ENCODE results near the gene FCRL4. TPM values are rescaled to one million over a fixed set of nuclear protein-coding genes. Genes with fewer than 3 reads are reported as not detected.

Gene FCRL4
- total and polyA plus RNA-seq, 2 donors (not counting 3 experiments of a cell fraction or from before 2014, with no cell fraction given), result not detected

- CTCF ChIA-PET, result no interaction called here
- DNase-seq (ENCODE audit: low read depth, low spot score), result no peak
- no peak overlapping the region for H2AFZ ChIP-seq (ENCODE audit: low read depth, low read length)
- H3K36me3 ChIP-seq (ENCODE audit: control insufficient read depth in 2 of 2, extremely low read depth in 1 of 2, insufficient read depth in 2 of 2, low read length in 2 of 2), result no peaks in the 10 kb centered on the region
- H3K9ac ChIP-seq (replicated peaks; ENCODE audit: extremely low read depth, insufficient read depth, low read length), result no peak overlapping the region
- intact Hi-C loops (cut with micrococcal nuclease), result no loop called here
- BruUV-seq (replicated peaks), result no TSS peak
- no peaks in the 10 kb centered on the region for H3K9me1 ChIP-seq (replicated peaks; ENCODE audit: control insufficient read depth, extremely low read depth, insufficient read depth, low read length)
- POLR2A ChIA-PET, result no interaction called here
- H3K27me3 ChIP-seq (ENCODE audit: control insufficient read depth in 2 of 2, insufficient read depth in 2 of 2, low read length in 2 of 2), result no peaks in the 10 kb centered on the region
- no peak for FAIRE-seq
- no peaks in the 10 kb centered on the region for H3K79me2 ChIP-seq (ENCODE audit: control insufficient read depth, insufficient read depth, low read length)
- H4K20me1 ChIP-seq (replicated peaks; ENCODE audit: control insufficient read depth, extremely low read depth, insufficient read depth, low read length), result no peaks in the 10 kb centered on the region
- H3K4me1 ChIP-seq (ENCODE audit: control insufficient read depth, extremely low read depth, insufficient read depth, low read length), result no peaks in the 10 kb centered on the region
- no peak for TF ChIP-seq CTCF (IDR thresholded peaks at IDR 0.05; ENCODE audit: extremely low read depth in 1 of 2, insufficient read depth in 1 of 2, low read depth in 1 of 2, low read length in 2 of 2)
- no peak for TF ChIP-seq GATA2 (IDR thresholded peaks at IDR 0.05; ENCODE audit: insufficient read depth, insufficient read length, low read depth, low read length)
- TF ChIP-seq POLR2AphosphoS5 (IDR thresholded peaks at IDR 0.05; ENCODE audit: insufficient read depth, low read depth, low read length), result no peak
- TF ChIP-seq MYC (IDR thresholded peaks at IDR 0.05; ENCODE audit: low read depth, low read length), result no peak
- TF ChIP-seq JUN (IDR thresholded peaks at IDR 0.05; ENCODE audit: borderline replicate concordance, insufficient read depth, insufficient read length, low read depth), result no peak
- TF ChIP-seq FOS (IDR thresholded peaks at IDR 0.05; ENCODE audit: borderline replicate concordance, insufficient read depth, low read length), result no peak
- no peak for TF ChIP-seq POLR2A (IDR thresholded peaks at IDR 0.05; ENCODE audit: low read depth, low read length)
- TF ChIP-seq MAX (IDR thresholded peaks at IDR 0.05; ENCODE audit: insufficient read depth, insufficient read length), result no peak
- TF ChIP-seq EZH2 (IDR thresholded peaks at IDR 0.05; ENCODE audit: borderline replicate concordance, low read depth, low read length, severe bottlenecking), result no peak
- dilution Hi-C loops (cut with MboI; ENCODE audit: extremely low pct_ligation_motif_present, low sequenced_read_pairs), result no loop called here
- no peaks in the 10 kb centered on the region for H3K9me3 ChIP-seq (replicated peaks; ENCODE audit: control insufficient read depth, insufficient read depth, low read length)
- H3K4me3 ChIP-seq (replicated peaks in 1 of 3; ENCODE audit: insufficient read depth in 1 of 3, low read depth in 1 of 3, low read length in 3 of 3), result no peak overlapping the region
- no peak overlapping the region for H3K27ac ChIP-seq (ENCODE audit: insufficient read depth, low read depth, low read length)
- no peak overlapping the region for H3K4me2 ChIP-seq (ENCODE audit: insufficient read depth, low read length)
These were observed 26.6 kb upstream of the FCRL4 start for GRCh38 chr1:157624471-157624870.
